COLO668 (cell line): ENCODE results near the gene HUWE1.

Source experiments
- DNase-seq: peaks from one replicate; lab custom pipeline; 2025; ENCODE audit not compliant: unreplicated experiment; lab: John Stamatoyannopoulos, UW

The HUWE1 gene

GRCh38 chrX:53621418-53621986, 65.0 kb downstream of the HUWE1 start:
- no peak for DNase-seq

DNA sequence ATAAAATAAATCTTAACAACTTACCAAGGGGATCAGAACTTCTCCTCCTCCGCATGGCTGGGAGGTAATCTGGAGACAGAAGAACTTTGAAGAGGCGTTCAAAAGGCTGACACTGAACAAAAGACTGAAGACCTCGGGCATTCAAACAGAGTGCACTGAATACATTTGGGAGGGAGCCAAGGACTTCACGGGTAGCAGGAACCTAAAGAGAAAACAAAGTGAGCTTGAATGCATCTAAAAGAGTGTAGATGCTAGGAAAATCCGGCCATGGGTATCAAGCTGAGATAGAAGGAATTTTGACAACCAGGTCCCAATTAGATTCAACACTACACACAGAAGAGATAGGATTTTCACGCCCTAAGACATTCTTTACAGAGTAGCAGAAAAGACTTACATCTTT, 69.6 kb downstream of the HUWE1 start:
- no peak for DNase-seq

GRCh38 chrX:53606456-53606855, 80.1 kb downstream of the HUWE1 start:
- DNase-seq = no peak

DNA sequence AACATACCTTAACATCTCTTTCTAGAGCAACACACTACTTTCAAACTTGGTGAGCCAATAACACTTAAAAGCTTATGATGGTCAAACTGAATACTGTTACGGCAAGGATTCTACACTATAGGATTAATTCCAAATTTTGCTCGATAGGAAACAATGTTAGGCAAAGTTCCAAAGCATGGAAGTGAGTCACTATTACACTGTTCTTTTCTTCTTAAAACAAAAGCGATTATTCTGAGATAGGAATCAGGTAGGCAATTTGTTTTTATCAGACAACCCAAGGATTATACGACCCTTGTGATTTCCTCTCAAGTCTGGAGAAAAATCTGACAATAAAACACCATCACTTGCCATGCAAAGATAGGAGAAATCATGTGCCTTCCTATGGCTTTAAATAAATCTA, 81.5 kb downstream of the HUWE1 start:
- DNase-seq = no peak

- DNase-seq = no peak
Measured at GRCh38 chrX:53599781-53600396, 86.6 kb downstream of the HUWE1 start.

- DNase-seq = no peak
Measured at GRCh38 chrX:53598169-53598568, 88.3 kb downstream of the HUWE1 start.

GRCh38 chrX:53595266-53595810, 91.2 kb downstream of the HUWE1 start:
- DNase-seq = no peak

GRCh38 chrX:53594354-53594753, 92.2 kb downstream of the HUWE1 start:
- no peak for DNase-seq

DNA sequence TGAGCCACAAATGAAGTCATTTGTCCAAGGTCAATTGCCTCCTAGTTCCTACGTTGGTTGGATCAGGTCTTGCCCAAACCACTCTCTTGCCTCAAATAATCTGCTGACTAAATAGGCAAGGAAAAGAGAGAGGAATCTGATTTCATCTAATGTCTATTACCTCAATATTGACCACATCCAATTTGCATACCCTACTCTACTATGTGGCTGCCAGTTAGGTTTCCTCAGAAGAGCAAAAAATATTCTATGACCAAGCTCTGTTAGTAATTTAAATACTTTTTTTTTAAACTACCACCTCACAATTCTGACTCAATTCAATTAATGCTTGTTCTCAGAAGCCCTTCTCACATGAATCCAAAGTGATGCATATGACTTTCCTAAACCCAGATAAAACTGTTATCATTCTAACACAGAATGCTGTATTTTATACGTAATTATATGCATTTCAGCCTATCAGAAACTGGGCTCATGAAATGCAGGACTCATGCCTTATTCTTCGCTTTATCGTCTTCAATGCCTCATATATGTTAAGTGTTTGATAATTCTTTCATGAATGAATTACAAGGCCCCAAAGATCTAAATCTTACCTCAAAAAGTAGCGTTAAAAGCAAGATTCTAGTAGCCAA, 98.6 kb downstream of the HUWE1 start:
- no peak for DNase-seq

DNA sequence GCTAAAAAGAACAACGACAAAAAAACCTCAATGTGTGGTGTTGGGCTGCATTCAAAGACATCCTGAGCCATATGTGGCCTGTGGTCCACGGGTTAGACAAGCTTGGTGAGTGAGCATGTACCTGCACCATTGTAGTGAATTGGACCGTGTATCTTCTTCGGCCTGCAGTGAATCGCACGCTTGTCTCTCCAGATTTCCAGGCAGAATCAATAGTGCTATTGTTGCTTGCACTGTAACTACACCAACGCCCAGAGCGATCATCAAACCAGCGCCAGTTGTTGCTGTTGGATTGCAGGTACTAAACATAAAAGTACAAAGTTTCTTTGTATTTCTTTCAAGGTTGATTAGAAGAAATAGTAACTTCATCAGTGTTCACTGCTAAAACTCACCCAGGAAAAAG, 101.6 kb downstream of the HUWE1 start:
- no peak for DNase-seq

DNA sequence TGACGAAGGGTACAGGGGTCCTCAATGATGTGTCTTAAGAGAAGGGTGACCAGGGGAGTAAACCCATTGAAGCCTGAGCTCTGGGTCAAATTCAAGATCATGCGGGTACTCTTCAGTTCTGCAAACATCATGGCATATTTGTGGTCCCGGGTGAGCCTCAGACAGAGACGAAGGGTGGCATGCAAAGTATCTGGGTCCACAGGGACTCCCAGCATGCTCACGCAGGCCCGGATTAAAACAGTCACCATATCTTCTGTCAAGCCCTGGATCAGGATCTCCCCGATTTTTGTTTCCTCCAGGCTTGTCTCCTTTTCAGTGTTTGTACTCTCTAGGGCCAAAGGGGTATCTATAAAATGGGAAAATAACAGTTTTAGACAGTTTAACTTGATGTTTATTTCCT, 102.9 kb downstream of the HUWE1 start:
- no peak for DNase-seq

- no peak for DNase-seq
Measured at GRCh38 chrX:53580742-53581504, 105.6 kb downstream of the HUWE1 start.

GRCh38 chrX:53571494-53571893, 115.0 kb downstream of the HUWE1 start:
- no peak for DNase-seq

- DNase-seq = no peak
Measured at GRCh38 chrX:53563324-53563723, 123.2 kb downstream of the HUWE1 start.

DNA sequence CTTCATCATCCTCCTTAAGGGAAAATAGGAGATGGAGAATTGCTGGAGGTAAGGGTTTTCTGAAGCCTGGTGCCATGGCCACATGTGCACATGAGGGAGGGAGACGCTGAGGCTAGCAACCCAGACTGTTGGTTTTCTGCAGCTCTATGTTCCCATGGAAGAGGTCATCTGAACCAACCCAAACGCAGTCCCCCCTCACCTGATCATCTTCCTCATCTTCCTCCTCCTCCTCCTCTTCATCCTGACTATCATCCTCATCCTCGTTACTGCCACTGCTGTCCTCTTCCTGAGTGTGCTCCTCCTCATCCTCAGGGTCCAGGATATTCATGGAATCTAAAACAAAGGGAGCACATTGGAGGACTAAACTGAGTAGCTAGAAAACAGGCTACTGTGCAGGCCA, 124.6 kb downstream of the HUWE1 start:
- DNase-seq = no peak

- no peak for DNase-seq
Measured at GRCh38 chrX:53558646-53559045, 127.9 kb downstream of the HUWE1 start.

DNA sequence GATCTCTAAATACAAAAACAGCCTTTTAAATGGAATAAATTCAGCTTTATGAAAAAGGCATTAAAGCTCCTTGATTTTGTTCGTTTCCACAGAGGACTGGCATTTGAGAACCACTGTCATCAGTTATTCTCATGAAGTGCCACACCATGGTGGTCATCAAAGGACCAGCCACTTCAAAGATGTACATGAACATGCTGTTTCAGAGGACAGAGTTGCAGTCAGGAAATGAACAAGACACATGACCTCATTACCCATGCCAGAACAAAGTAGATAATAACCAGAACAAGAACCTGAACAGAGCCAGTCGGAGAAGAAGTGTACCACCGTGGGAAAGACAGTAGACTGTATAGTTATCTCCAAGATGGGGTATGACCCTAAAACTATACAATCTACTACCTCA, 129.7 kb downstream of the HUWE1 start:
- no peak for DNase-seq

GRCh38 chrX:53550756-53551463, 135.6 kb downstream of the HUWE1 start:
- no peak for DNase-seq

DNA sequence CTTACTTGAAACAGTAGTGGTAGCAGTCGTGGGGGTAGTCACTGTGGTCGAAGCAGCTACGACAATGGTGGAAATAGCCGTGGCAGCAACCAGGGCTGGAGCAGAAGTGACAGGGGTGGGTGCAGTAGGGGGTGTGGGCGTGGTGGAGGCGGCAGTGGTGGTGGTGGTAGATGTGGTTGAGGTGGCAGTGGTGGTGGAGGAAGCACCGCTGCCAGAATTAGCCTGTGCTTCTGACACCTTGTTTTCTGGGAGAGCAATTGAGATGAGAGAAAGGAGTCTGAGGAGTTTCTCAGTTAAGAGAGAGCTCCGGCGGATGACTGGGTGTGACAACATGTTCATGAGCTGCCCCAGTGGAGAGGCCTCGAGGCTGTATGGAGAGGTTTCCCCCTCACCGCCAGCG, 138.9 kb downstream of the HUWE1 start:
- DNase-seq = no peak

GRCh38 chrX:53544936-53545335, 141.6 kb downstream of the HUWE1 start:
- DNase-seq = no peak

DNA sequence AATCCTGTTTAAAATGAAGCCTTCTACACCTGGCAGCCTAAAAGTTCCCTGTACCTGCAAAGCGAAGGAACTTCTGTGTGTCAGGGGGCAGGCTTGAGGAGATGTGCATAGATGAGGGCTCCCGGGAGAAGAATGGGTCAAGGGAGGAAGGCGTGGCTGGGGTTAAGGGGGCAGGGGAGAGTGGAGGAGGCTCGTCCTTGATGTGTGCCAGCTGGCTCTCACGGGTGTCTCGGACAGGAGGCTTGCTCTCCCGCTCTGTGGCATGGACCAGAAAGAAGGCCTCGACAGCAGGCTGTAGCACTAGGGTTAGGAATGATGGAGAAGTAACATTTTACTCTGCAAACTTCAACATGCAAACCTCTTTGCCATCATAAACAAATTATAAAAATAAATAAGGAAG, 147.7 kb downstream of the HUWE1 start:
- no peak for DNase-seq
